Measurements from ENCODE around the gene GARIN5B. TPM values are rescaled to one million over a fixed set of nuclear protein-coding genes. Genes with fewer than 3 reads are reported as not detected.

The GARIN5B gene
- total and polyA plus RNA-seq, 7 donors, result not detected

DNA sequence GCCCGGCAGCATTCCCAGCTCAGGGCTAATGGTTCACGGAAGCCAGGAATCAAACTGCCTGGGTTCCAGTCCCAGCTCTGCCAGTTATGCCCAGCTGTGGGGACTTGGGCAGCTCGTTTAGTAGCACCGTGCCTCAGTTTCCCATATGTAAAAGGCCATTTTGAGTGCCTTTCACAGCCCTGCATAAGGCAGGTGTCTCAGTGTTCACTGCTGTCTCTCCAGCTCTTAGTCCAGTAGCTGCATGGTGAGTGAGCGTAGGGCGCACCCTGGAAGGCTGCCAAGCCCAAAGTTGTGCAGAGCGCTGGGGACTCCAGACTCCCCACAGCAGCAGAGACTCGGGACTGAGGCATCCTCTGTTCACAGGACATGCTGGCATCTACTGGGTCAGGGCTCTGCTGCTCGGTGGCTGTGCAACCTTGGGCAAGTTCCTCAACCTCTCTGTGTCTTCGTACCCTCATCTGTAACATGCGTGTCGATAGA lies 28.2 kb upstream of the GARIN5B start:
- H3K27me3 ChIP-seq, result no peaks in the 10 kb centered on the region
- no peak overlapping the region for H3K4me3 ChIP-seq
- TF ChIP-seq, protein P1, sequence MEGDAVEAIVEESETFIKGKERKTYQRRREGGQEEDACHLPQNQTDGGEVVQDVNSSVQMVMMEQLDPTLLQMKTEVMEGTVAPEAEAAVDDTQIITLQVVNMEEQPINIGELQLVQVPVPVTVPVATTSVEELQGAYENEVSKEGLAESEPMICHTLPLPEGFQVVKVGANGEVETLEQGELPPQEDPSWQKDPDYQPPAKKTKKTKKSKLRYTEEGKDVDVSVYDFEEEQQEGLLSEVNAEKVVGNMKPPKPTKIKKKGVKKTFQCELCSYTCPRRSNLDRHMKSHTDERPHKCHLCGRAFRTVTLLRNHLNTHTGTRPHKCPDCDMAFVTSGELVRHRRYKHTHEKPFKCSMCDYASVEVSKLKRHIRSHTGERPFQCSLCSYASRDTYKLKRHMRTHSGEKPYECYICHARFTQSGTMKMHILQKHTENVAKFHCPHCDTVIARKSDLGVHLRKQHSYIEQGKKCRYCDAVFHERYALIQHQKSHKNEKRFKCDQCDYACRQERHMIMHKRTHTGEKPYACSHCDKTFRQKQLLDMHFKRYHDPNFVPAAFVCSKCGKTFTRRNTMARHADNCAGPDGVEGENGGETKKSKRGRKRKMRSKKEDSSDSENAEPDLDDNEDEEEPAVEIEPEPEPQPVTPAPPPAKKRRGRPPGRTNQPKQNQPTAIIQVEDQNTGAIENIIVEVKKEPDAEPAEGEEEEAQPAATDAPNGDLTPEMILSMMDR (IDR thresholded peaks at IDR 0.05), result no peak
- TF ChIP-seq POLR2A (IDR thresholded peaks at IDR 0.05), result no peak
- TF ChIP-seq POLR2AphosphoS5 (IDR thresholded peaks at IDR 0.05), result no peak
- no peak for TF ChIP-seq EP300 (IDR thresholded peaks at IDR 0.05)
- intact Hi-C loops (cut with DNase I), result no loop called here
- DNase-seq, result no peak
- peak overlapping the region in 1 of 4 donors; percentile 11 for H3K27ac ChIP-seq
- WGBS, 2 donors, result 84 to 86% methylated on average over 12 of the region's 12 CpGs
- peaks cover 0 to 42% (median 37%) of the 10 kb centered on the region in 4 donors for H3K4me1 ChIP-seq
- H3K36me3 ChIP-seq, result peaks cover 17 to 38% (median 18%) of the 10 kb centered on the region in 4 donors
- H3K9me3 ChIP-seq, result no peaks in the 10 kb centered on the region

DNA sequence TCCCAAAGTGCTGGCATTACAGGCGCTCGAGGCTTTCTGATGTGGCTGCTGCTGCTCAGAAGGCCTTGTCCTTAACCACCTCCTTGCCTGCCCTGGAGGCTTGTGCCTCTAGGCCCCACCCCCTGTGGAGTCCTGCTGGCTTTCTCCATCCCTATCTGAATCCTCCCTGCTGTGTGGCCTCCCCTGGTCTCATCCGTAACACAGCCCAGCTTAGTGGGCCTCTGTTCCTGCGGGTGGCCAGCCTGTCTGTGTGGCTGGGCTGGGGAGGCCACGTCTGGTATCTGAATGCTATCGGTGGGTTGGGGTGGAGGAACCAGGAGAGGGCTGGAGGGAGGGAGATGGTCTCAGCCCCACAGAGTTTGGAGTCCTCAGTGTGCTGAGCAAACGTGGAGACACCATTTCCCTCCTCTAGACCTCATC lies 27.4 kb upstream of the GARIN5B start:
- H3K27me3 ChIP-seq, result no peaks in the 10 kb centered on the region
- no peak for TF ChIP-seq EP300 (IDR thresholded peaks at IDR 0.05)
- no peak for TF ChIP-seq POLR2A (IDR thresholded peaks at IDR 0.05)
- no peak for TF ChIP-seq POLR2AphosphoS5 (IDR thresholded peaks at IDR 0.05)
- TF ChIP-seq, protein P1 (IDR thresholded peaks at IDR 0.05), result no peak
- peaks cover 17 to 38% (median 18%) of the 10 kb centered on the region in 4 donors for H3K36me3 ChIP-seq
- 77 to 82% methylated on average over 7 of the region's 7 CpGs for WGBS, 2 donors
- H3K4me3 ChIP-seq, result no peak overlapping the region
- no peak for DNase-seq
- peak overlapping the region in 1 of 4 donors; percentile 11 for H3K27ac ChIP-seq
- peaks cover 0 to 43% (median 37%) of the 10 kb centered on the region in 4 donors for H3K4me1 ChIP-seq
- intact Hi-C loops (cut with DNase I), result no loop called here
- H3K9me3 ChIP-seq, result no peaks in the 10 kb centered on the region

DNA sequence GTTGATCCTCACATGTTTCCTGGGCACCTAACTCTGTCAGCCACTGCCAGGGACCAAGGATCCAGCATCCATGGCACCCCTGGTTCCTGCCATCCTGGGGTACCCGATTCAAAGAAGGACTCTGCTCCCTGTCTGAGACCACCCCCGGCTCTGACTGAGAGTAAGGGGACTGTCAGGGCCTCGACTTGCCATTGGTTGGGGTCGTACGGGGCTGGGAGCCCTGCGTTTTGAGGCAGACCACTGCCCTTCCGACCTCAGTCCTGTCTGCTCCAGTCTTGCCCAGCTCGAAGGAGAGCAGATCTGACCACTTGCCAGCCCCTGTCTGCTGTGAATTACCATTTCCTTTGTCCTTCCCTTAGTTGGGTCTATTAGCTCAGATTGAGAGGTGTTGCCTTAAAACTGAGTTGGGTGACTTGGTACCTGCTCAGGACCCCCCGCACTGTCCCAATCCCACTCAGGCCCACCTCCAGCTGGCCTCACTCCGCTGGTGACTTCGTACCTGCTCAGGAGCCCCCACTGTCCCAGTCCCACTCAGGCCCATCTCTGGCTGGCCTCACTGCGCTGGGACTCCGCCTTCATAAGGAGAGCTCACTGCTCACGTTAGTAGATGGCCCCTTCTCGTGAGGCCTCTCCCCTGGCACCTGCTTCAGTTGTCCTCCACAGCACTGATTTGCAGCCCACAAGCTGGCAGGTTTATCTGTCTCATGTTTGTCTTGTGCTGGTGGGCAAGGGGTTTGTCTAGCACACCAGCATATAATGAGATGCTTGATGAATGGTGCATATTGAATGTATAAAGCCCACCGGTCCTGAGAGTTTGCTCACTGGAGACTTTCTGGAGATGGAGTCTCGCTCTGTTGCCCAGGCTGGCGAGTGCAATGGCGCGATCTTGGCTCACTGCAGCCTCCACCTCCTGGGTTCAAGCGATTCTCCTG lies 26.6 kb upstream of the GARIN5B start:
- Histone ChIP-seq H3K27me3 (no peaks in the 10 kb centered on the region), H3K27ac (no peak overlapping the region), H3K4me1 (peaks cover 0 to 49% (median 42%) of the 10 kb centered on the region in 4 donors), H3K4me3 (no peak overlapping the region), H3K9me3 (no peaks in the 10 kb centered on the region), H3K36me3 (peaks cover 17 to 38% (median 18%) of the 10 kb centered on the region in 4 donors)
- DNase-seq, result no peak
- 84 to 88% methylated on average over 21 of the region's 21 CpGs for WGBS, 2 donors
- TF ChIP-seq POLR2A (IDR thresholded peaks at IDR 0.05) (no peak), EP300 (IDR thresholded peaks at IDR 0.05) (no peak), POLR2AphosphoS5 (IDR thresholded peaks at IDR 0.05) (no peak)
- TF ChIP-seq, protein P1 (IDR thresholded peaks at IDR 0.05), result no peak
- intact Hi-C loops (cut with DNase I), result loop anchor here (5.0 kb wide), 2 partner anchors 107 to 1522 kb away; partner anchors contain the start of genes BRSK1, HSPBP1 and MYADM

- peak overlapping the region in 2 of 4 donors; percentile 96 for H3K27ac ChIP-seq
- WGBS, 2 donors, result 81 to 90% methylated on average over 24 of the region's 24 CpGs
- H3K4me1 ChIP-seq, result peaks cover 0 to 61% (median 53%) of the 10 kb centered on the region in 4 donors
- peak overlapping the region in 1 of 4 donors; percentile 86 for H3K4me3 ChIP-seq
- no peaks in the 10 kb centered on the region for H3K27me3 ChIP-seq
- no peak for TF ChIP-seq POLR2A (IDR thresholded peaks at IDR 0.05)
- TF ChIP-seq, protein P1 (IDR thresholded peaks at IDR 0.05), result no peak
- no peak for TF ChIP-seq POLR2AphosphoS5 (IDR thresholded peaks at IDR 0.05)
- no peak for TF ChIP-seq EP300 (IDR thresholded peaks at IDR 0.05)
- intact Hi-C loops (cut with DNase I), result loop anchor here (5.0 kb wide), 2 partner anchors 106 to 1521 kb away; partner anchors contain the start of genes BRSK1, HSPBP1 and MYADM
- H3K9me3 ChIP-seq, result no peaks in the 10 kb centered on the region
- H3K36me3 ChIP-seq, result peaks cover 17 to 38% (median 18%) of the 10 kb centered on the region in 4 donors
- DNase-seq, result no peak
These were observed 24.9 kb upstream of the GARIN5B start for GRCh38 chr19:55387736-55388497.
